A673 (cell line): ENCODE measurements around the gene HS3ST4. TPM values are rescaled to one million over a fixed set of nuclear protein-coding genes. Genes with fewer than 3 reads are reported as not detected.

ENCODE experiments used
- BruUV-seq: library from RNA; stranded (reverse); fragments of 400-500 nt; replicated peaks from 2 replicates; lab custom pipeline; 2021; lab: Mats Ljungman, UMichigan
- CTCF ChIA-PET: fragments of 300-600 bp; sonication (Branson Sonifier 250); formaldehyde crosslinking; loops from one replicate; lab custom pipeline; 2022; ENCODE audit warnings: antibody characterized with exemption; lab: Charles Lee
- POLR2A ChIA-PET: fragments of 300-600 bp; sonication (Branson Sonifier 250); formaldehyde crosslinking; loops from one replicate; lab custom pipeline; 2022; ENCODE audit warnings: antibody characterized with exemption; ENCODE audit not compliant: low non-redundant PET; lab: Charles Lee
- DNase-seq: peaks from one replicate; pipeline ENCODE4 v3.0.0-alpha.2; 2015; ENCODE audit warnings: low spot score
- H3K27ac ChIP-seq: fragments of 200-600 bp; sonication (generic); 2 replicates; pipeline ENCODE4 v1.5.1; 2016; ENCODE audit warnings: mixed run types, low read depth, mild to moderate bottlenecking, mixed read lengths, antibody characterized with exemption, low read length; ENCODE audit not compliant: poor library complexity, severe bottlenecking
- H3K27me3 ChIP-seq: fragments of 200-600 bp; sonication (generic); replicated peaks from 2 replicates; pipeline ENCODE4 v1.6.1; 2017; ENCODE audit warnings: mixed run types, low read depth, mild to moderate bottlenecking, mixed read lengths, antibody characterized with exemption, low read length; ENCODE audit not compliant: insufficient read depth, poor library complexity
- H3K36me3 ChIP-seq: fragments of 200-600 bp; sonication (generic); 2 replicates; pipeline ENCODE4 v1.6.1; 2016; ENCODE audit warnings: mixed run types, mild to moderate bottlenecking, mixed read lengths, antibody characterized with exemption, low read length; ENCODE audit not compliant: insufficient read depth, poor library complexity, severe bottlenecking
- H3K4me1 ChIP-seq: fragments of 200-600 bp; sonication (generic); 2 replicates; pipeline ENCODE4 v1.6.1; 2017; ENCODE audit warnings: mixed run types, mild to moderate bottlenecking, mixed read lengths, antibody characterized with exemption, low read length; ENCODE audit not compliant: insufficient read depth, poor library complexity, severe bottlenecking
- H3K4me3 ChIP-seq: fragments of 200-600 bp; sonication (generic); 2 replicates; pipeline ENCODE4 v1.5.1; 2016; ENCODE audit warnings: low read depth, mixed run types, mild to moderate bottlenecking, mixed read lengths, low read length; ENCODE audit not compliant: poor library complexity, severe bottlenecking
- H3K9me3 ChIP-seq: fragments of 200-600 bp; sonication (generic); 2 replicates; pipeline ENCODE4 v1.6.1; 2016; ENCODE audit warnings: mixed run types, low read depth, mild to moderate bottlenecking, mixed read lengths, antibody characterized with exemption, low read length; ENCODE audit not compliant: poor library complexity, severe bottlenecking
- EZH2 ChIP-seq: fragments of 200-600 bp; sonication (generic); IDR thresholded peaks from 2 replicates; pipeline ENCODE4 v1.6.1; 2017; ENCODE audit warnings: borderline replicate concordance, low read depth, mild to moderate bottlenecking, mixed read lengths, antibody characterized with exemption, low read length; ENCODE audit not compliant: poor library complexity, severe bottlenecking
- intact Hi-C: fragments of 100-400 bp; cut with micrococcal nuclease; formaldehyde crosslinking; loops from one replicate; pipeline ENCODE4 v1.10.0; 2022; ENCODE audit not compliant: unreplicated experiment
- total RNA-seq: library from RNA; stranded (reverse); gene quantifications from 2 replicates; pipeline ENCODE4 v1.2.3, GENCODE V29; 2021
- TF ChIP-seq, protein P1 (sequence below): fragments of 300-800, 200-600 bp; sonication (generic); conservative IDR thresholded peaks from 2 replicates; pipeline ENCODE4 v1.5.1; 2017; ENCODE audit warnings: low read depth, mild to moderate bottlenecking, antibody characterized with exemption, low read length, moderate library complexity, mixed read lengths

HS3ST4 gene
- total RNA-seq, 1 experiment from 2014 or later, result 33.5 TPM

DNA sequence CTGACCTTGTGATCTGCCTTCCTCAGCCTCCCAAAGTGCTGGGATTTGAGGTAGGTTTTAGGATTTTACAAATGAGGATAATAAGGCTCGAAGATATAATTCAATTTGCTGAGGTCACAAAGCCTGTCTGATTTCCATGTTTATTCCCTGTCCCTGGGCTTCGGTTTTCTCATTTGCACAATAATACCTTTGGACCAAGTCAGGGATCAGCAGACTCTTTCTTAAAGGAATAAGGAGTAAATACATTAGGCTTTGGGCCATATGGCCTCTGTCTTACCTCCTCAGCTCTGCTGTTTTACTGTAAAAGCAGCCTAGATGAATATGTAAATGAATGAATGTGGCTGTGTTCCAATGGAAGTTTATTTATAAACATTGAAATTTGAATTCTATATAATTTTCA, 442.8 kb downstream of the HS3ST4 start:
- CTCF ChIA-PET, result no interaction called here
- no TSS peak for BruUV-seq
- H3K9me3 ChIP-seq, result no peaks in the 10 kb centered on the region
- no peak for TF ChIP-seq EZH2
- TF ChIP-seq, protein P1, sequence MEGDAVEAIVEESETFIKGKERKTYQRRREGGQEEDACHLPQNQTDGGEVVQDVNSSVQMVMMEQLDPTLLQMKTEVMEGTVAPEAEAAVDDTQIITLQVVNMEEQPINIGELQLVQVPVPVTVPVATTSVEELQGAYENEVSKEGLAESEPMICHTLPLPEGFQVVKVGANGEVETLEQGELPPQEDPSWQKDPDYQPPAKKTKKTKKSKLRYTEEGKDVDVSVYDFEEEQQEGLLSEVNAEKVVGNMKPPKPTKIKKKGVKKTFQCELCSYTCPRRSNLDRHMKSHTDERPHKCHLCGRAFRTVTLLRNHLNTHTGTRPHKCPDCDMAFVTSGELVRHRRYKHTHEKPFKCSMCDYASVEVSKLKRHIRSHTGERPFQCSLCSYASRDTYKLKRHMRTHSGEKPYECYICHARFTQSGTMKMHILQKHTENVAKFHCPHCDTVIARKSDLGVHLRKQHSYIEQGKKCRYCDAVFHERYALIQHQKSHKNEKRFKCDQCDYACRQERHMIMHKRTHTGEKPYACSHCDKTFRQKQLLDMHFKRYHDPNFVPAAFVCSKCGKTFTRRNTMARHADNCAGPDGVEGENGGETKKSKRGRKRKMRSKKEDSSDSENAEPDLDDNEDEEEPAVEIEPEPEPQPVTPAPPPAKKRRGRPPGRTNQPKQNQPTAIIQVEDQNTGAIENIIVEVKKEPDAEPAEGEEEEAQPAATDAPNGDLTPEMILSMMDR, result no peak
- H3K36me3 ChIP-seq, result no peaks in the 10 kb centered on the region
- no peak overlapping the region for H3K4me3 ChIP-seq
- no peaks in the 10 kb centered on the region for H3K27me3 ChIP-seq
- POLR2A ChIA-PET, result no interaction called here
- H3K4me1 ChIP-seq, result no peaks in the 10 kb centered on the region
- intact Hi-C loops, result no loop called here
- no peak for DNase-seq
- H3K27ac ChIP-seq, result no peak overlapping the region

DNA sequence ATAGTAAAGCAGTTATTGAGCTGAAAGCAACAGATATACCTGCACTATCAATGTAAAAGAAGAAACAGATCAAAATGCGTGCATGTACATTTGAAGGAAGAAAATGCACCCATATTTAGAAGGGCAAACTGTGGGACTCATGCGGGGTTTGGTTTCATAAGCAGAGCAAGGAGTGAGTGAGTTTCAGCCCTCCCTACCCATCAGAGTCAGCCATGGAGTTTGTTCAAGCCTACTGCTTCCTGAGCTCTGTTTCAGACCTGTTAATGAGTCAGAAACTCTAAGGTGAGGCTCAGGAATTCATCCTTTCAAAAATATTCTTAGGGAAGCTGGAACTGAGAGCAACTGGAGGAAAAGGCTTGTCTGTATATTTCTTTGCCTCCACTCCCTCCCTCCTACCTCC, 446.2 kb downstream of the HS3ST4 start:
- Histone ChIP-seq H3K36me3 (no peaks in the 10 kb centered on the region), H3K27ac (no peak overlapping the region), H3K9me3 (no peaks in the 10 kb centered on the region), H3K4me1 (no peaks in the 10 kb centered on the region), H3K27me3 (no peaks in the 10 kb centered on the region), H3K4me3 (no peak overlapping the region)
- TF ChIP-seq, protein P1, result no peak
- no peak for TF ChIP-seq EZH2
- ChIA-PET CTCF (no interaction called here), POLR2A (no interaction called here)
- BruUV-seq, result no TSS peak
- intact Hi-C loops, result no loop called here
- DNase-seq, result no peak

DNA sequence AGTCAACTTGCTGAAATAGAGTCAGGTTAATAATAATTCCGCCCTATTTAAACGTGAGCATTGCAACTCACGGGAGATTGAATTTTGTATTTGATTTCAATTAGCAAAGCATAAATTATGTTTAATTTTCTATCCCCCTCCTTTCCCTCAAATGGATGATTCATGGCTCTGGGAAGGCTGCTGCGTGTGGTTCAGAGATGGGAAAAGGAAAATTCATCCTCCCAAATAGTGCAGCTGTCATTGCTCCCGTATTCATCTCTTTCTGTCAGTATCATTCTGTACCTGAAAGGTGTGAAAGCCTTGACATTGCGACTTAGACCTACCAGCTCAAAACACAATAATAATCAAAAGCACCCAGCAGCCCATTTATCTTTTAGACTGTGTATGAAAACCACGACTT, 447.3 kb downstream of the HS3ST4 start:
- no peaks in the 10 kb centered on the region for H3K36me3 ChIP-seq
- BruUV-seq, result no TSS peak
- no peaks in the 10 kb centered on the region for H3K9me3 ChIP-seq
- H3K4me3 ChIP-seq, result no peak overlapping the region
- H3K27me3 ChIP-seq, result no peaks in the 10 kb centered on the region
- no peak for DNase-seq
- TF ChIP-seq EZH2, result no peak
- TF ChIP-seq, protein P1, result no peak
- H3K27ac ChIP-seq, result no peak overlapping the region
- ChIA-PET CTCF (no interaction called here), POLR2A (no interaction called here)
- intact Hi-C loops, result no loop called here
- no peaks in the 10 kb centered on the region for H3K4me1 ChIP-seq
